GM15510 (cell line): Measurements from ENCODE around the gene PIGP.

Experiments used
- POLR2A ChIP-seq: IDR thresholded peaks from 3 replicates; pipeline ENCODE4 v1.6.1; 2011; ENCODE audit warnings: borderline replicate concordance; ENCODE audit not compliant: insufficient read length; ENCODE audit errors: extremely low read depth

Gene PIGP

DNA sequence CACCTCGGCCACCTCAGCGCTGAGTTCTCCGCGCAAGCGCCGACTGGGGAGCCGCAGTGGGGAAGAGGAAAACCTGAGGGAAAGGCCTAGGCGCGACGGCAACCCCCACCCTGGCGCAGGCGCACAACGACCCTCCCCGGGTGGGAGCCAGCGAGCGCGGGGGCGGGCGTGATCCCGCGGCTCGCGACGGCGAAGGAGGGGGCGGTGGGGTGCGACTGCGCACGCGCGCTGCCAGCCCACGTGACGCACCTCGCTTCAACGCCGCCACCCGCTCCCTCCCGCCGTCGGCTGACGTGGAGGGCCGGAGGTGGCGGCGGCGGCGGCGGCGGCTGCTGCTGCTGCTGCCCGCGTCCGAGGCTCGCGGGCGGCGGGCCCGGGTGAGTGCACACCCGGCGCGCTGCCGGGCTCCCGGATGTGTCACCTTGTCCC, at the start of gene PIGP, which contains the start of gene TTC3:
Gene PIGP, minus strand, starts transcription at position 84 of the 429 bp plus-strand sequence. CDS start 556 bp downstream, outside the sequence.
Gene TTC3, plus strand, starts transcription at position 267 of the 429 bp plus-strand sequence. CDS start 14,004 bp downstream, outside the sequence.
- TF ChIP-seq POLR2A, result peak; percentile 82

DNA sequence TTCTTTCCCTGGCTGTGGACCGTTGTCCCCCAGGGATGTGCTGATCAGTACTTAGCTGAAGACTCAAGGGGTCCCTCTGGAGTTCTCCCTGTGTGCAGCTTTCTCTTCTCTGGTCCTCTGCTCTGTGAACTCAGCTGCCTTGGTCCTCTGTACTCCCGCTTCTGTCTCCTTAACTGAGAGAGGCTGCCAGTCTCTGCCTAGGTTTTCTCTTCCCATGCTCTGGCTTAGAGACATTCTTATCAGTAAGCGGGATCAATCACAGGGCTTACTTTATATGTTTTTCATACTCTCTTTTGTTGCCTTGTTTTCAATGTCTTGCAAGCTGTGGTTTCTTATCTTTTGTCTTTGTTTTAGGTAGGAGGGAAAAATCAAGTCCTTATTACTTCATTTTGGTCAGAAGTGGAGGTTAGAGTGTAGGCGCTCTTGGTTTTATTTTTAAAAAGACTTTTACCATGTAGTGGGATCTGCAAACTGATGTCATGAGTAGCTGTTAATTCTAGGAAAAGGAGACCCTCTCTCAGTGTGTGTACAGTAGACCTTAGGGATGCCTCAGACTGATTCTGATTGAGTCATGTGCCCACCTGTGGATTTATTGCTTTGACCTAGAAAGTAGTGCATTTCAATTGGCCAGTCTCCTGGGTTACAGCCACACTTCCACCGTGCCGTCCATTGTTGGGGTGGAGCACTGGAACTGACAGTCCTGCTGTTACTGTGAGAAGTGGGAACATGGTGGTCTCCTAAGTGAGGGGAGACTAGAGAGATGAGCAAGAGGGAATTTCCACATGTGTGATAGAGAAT, 46.7 kb upstream of the PIGP start:
- TF ChIP-seq POLR2A, result no peak

DNA sequence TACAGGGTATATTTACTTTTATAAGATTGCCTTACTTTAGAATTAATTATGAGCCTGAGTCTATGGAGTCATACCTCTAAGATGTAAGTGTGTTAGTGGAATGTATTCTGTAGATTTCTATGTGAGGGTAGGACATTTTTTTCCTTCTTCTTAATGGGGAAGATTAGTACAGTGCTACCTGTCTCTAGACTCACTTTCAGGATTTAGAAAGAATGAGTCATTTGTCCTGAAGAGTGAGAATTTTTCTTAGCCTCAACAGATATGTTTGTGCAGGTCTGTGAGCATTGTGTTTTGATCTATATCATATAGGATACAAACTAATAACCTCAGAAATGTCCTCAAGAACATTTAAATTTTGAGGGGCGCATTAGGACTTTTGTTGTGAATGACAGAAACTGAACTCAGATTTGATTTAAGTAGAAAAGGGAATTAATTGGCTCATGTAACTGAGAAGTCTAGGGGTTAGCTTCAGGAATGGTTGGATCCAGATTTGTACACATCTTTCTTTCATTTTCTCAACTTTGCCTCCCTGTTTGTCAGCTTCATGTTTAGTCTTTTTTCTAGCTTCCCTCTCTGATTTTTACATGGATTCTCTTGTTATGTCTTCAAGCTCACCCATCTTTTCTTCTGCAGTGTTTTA, 45.4 kb upstream of the PIGP start:
- TF ChIP-seq POLR2A, result no peak

DNA sequence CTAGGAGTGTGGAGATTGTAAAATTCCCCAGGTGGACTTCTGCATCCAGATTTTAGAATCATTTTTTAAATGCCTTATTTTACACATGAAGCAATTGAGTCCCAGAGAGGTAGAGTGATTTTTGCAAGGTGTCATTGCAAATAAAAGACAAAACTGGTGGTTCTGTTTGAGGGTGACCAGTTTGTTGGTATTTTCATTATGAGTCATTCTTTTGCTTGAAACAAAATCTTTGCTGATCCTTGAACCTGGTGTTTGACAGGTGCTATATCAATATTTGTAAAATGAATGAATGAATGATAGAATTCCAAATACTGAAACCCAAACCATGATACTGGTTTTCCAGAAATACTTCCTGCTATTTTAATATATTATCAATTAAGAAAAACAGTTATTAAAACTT, 44.3 kb upstream of the PIGP start:
- TF ChIP-seq POLR2A, result no peak

DNA sequence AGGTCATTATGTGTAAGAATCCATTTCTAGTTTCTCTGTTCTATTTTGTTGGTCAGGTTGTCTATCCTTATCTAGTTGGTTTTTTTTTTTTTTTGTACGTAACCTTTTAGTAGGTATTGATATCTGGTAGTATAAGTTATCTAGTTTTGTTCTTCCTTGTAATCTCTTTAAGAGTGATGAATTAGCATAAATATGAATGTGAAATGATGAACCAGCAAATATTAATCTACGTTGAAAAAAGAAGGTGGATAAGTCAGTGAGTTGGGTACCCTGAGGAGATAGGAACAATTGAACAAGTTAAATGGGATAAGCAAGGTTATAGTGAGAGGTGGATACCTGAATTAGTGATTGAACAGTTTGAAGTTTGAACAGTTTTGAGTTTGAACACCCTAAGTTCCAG, 34.1 kb upstream of the PIGP start:
- no peak for TF ChIP-seq POLR2A

DNA sequence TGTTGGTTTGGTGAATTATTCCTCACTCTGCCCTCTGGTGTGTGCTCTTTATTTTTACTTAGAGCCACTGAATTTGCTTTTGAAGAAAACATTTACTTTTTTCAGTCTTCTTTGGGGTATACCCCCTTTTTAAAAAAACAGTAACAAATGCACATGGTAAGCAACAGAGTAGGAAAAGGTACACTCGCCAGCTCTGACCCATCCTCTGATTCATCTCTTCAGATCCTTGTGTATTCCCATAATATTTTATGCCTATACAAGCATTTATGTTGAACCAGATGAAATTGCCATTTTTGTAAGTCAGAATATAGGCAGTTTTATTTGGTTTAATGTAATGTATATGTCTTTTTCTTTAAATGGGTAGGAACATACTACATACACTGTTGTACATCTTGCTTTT, 28.5 kb upstream of the PIGP start:
- no peak for TF ChIP-seq POLR2A

DNA sequence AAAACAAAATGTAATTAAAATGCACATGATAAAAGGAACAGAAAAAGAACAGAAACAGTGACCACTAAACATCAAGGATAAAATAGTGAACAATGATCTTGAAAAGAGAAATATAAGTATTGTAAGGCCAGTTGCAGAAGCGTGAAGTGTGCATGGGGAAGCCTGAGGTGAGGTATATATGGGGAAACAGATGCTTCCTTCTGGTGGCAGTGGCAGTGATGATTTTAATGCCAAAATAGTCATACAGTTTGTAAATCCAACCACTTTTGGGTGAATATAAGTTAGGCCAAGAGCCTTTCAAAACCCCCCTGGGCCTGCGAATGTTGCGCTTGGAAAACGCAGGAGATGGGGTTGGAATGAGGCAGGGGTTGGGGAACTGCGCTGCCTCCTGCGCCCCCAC, 27.4 kb upstream of the PIGP start:
- TF ChIP-seq POLR2A, result no peak

DNA sequence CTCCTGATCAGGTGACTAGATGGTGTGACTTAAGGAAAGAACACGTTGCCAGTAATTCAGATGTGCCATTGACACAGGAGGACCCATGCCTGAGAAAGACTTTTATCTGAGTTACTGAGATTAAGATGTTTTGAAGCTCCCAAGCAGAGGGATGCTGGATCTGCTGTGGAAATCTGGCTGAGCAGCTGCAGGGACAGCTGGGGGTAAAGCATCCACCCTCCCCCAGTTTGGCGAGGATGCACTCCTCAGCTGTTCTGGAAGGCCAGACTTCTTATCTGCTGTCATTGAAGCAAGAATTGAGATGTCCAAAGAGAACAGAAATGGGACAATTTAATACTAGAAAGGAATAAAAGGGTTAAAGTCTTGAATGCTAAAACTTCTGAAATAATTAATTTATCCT, 25.9 kb upstream of the PIGP start:
- TF ChIP-seq POLR2A, result no peak

DNA sequence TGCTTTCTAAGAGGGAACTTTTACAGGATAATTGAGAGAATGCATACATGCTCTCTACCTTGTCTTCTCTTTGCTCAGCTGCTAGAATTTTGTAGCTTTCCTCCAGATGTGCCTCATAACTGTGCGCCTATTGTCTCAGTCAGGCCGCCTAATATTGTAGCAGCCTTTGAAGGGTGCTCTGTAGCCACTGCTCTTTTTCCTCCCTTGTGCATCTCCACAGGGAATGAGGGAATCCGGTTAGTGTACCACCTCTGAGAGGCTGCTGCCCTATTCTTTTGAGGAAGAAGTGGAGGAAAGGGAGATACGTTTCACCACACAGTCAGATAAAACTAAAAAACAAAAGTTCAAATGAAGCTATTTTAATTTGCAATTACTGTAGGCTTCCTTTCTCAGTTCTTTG, 22.9 kb upstream of the PIGP start:
- no peak for TF ChIP-seq POLR2A

DNA sequence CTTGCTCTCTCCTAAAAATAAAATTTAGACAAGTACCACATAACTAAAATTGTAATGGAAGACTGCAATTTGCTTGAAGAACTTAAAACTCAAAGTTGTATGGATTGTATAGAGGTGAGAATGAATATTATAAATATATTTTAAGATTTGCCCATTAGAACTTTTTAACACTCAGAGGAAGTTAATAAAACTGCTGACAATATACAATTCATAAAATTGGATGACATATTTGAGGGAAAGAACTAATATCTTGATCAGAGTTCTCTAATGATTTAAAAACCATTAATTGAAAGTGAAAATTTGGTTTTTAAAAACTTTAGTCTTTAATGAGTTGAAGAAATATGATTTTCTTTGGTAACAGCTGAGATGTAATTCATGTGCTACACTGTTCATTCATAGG, 21.1 kb upstream of the PIGP start:
- no peak for TF ChIP-seq POLR2A

DNA sequence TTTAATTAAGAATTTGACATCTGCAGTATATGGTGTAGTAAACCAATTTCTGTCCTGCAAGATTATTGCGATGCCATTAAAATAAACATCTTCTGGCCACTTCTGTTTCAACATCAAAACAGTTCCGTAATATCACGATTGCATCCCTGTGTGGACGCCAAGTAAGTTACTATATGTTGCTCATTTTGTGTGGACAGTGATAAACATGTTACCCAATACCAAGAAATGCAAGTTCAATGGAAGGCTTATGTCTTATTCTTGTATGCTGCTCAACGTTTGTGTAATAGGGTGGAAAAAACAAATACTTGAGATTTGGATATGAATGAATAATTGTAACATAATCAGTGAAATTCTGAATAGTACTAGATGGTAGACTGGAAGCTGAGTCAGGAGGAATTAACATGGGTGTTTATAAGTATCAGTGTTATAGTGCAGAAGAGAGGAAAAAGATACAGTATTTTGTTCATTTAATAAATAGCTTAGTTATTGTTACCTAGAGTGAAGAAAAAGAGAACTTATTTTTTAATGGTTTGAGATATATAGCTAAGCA, 15.4 kb upstream of the PIGP start:
- no peak for TF ChIP-seq POLR2A

DNA sequence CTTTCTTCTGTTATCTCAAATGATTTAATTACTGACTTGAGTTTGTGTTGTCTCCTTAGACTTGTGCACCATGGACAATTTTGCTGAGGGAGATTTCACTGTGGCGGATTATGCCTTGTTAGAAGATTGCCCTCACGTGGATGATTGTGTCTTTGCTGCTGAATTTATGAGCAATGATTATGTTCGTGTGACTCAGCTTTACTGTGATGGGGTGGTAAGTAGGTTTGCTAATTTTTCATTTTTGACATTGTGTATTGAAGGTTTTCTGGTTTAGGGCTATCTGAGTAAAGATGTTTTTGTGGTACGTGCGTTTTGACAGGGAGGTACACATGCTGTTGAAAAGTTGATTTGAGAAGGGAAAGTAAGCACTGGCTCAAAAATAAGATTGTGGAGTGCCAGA, 14.3 kb upstream of the PIGP start:
- TF ChIP-seq POLR2A, result no peak

DNA sequence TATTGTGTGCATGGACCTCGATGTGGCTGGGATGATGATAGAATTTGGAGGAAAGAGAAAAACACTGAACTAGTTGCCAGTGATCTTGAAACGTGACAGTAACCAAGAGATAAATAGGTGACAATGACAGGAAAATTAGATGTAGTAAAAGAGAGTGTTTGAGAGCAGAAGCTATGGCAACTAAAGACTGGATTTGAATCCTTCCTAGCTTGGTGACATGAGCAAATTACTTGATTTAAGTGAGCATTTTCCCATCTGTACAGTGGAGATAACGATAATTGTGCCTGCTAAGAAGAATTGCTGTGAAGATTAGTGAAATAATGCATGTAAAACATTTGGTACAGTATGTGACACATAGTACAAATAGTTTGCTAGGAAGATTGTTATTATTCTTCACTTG, 12.9 kb upstream of the PIGP start:
- TF ChIP-seq POLR2A, result no peak

DNA sequence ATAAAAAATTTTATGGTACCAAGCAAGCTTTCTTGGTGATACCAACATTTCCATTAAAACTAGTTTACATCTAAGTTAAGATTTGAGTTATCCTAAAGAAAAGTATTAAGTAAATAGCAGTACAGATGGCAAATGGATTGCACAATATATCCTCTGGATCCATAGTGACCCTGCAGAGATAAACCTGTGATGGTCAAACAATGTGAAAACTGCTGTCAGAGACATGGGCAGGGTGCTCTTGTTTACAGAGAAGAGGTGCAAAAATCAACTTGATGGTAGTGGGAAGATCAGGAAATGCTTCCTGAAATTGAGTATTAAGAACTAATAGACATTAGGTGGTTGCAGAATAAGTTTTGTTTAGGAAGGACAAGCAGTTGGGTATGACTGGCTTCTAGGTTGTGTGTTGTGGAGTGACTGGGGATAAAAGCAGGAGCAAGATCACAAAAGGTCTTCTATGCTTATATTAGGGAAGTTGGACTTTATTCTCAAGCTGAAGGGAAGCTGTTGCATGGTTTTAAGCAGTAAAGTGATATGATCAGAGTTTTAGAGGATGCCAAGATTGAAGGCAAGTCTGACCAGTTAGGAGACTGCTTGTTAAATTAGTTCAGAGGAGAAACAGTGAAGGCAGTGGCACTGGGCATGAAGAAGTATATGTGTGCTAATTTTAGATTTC, 10.1 kb upstream of the PIGP start:
- no peak for TF ChIP-seq POLR2A

DNA sequence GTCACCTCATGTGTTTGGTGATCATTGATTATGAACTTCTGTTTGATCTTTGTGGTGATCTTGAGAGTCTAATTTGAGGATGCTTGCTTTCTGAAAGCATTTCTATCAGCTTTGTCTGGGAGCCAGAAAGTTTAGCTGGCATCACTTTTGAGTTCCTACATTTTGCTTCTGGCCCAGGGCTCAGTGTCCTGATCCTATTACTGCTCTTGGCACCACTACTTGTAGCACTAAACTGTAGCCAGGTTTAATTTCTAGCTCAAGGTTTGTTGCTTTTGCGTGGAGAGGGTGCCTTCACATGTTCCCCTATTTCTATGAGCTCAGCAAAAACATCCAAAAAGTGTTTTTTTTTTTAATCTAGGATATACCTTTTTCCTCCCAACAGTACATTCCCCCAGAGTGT, 9.5 kb upstream of the PIGP start:
- no peak for TF ChIP-seq POLR2A
